Bone marrow (tissue), 2 donors: ENCODE data around the gene ZNF524.
"Not testable (repeated sequence)": the region's sequence is repeated elsewhere in the genome, so short reads cannot be mapped to it uniquely, and the experiment has no call there.

Source experiments
- DNase-seq, 2 donors: peaks; one replicate each; lab custom pipeline; 2025; lab: John Stamatoyannopoulos, UW

Gene ZNF524, protein sequence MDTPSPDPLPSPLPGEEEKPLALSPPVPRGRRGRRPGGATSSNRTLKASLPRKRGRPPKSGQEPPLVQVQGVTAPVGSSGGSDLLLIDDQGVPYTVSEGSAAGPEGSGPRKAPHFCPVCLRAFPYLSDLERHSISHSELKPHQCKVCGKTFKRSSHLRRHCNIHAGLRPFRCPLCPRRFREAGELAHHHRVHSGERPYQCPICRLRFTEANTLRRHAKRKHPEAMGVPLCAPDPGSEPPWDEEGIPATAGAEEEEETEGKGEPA

DNA sequence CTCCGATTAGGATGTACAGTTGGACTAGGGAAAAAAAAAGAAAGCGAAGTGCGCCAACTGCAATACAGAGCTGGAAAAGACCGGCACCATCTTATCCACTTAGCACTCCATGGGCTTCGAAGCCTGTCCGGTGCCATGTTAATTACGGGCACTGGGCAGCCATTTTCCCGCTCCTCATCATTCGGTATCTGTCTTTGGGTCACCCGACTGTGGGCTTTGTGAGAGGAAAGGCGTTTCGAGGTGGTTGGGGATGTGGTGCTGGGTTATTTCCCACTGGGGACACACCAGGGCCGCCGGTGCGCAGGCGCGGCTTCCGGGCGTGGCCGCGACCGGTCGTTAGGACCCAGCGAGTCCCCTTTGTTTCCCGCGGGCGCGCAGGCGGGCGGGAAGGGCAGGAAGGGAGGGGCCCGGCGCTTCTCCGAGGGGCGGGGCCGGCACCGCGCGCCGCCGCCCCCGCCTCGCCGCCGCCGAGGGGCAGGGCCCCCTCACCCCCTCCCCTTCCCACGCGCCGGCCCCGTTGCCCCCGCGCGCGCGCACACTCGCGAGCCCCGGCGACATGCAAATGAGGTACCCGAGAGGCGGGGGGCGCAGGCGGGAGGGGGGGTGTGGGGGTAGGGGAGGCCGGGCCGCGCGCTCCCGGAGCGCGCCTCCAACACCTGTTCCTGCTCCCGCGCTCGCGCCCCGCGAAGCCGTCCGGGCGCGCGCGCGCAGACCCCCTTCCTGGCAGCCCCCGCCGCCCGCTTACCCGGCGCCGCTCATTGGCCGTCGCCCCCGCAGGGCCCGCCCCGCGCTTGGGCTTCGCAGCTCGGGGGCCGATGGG lies at the start of gene ZNF524:
Gene ZNF524 (plus strand): TSS at position 447 of the 820 bp plus-strand sequence. CDS start 1,825 bp downstream, outside the sequence.
- peak; percentile 95 to 96 for DNase-seq

DNA sequence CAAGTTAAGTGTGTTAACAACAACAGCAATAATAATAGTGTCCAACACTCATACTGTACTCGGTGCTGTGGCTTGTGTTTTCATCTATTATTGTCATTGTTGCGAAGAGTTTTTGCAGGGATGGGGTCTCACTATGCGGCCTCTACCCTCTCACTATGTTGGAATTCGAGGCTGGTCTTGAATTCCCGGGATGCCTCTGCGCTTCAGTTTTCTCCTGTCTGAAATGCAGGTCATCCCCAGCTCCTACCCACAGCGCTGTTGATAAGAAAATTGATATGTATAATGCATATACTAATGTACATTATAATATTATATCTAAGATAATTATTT lies 49.8 kb upstream of the ZNF524 start:
- no peak for DNase-seq

DNA sequence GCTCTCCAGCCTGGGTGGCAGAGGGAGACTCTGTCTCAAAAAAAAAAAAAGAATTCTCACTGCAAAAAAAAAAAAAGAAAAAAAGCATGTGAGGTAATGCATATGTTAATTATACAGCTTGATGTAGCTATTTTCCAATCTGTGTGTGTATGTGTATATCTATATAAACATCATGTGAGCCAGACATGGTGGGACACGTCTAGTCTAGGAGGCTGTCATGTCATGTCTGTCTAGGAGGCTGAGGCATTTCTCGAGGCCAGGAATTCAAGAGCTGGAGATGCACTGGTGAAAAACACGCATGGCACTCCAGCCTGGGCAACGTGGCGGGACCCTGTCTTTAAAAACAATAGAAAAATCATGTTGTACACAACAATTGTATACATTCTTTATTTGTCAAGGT lies 47.9 kb upstream of the ZNF524 start:
- no peak for DNase-seq

DNA sequence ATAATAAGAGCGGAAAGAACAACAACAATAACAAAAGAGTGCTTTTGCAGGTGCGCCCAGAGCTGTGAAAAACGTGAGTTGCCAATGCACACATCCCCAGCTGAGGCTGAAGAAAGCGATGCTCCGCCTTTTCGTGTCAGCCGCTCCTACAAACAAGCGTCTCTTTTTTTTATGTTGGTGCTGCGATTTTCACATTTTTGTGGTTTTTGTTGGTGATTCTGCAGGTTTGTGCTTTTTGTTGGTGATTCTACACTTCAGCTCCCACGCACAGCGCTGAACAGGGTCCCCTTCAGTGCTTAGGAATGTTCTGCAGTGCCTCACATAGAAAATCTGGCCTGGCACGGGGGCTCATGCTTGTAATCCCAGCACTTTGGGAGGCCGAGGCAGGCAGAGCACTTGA lies 47.5 kb upstream of the ZNF524 start:
- no peak for DNase-seq

DNA sequence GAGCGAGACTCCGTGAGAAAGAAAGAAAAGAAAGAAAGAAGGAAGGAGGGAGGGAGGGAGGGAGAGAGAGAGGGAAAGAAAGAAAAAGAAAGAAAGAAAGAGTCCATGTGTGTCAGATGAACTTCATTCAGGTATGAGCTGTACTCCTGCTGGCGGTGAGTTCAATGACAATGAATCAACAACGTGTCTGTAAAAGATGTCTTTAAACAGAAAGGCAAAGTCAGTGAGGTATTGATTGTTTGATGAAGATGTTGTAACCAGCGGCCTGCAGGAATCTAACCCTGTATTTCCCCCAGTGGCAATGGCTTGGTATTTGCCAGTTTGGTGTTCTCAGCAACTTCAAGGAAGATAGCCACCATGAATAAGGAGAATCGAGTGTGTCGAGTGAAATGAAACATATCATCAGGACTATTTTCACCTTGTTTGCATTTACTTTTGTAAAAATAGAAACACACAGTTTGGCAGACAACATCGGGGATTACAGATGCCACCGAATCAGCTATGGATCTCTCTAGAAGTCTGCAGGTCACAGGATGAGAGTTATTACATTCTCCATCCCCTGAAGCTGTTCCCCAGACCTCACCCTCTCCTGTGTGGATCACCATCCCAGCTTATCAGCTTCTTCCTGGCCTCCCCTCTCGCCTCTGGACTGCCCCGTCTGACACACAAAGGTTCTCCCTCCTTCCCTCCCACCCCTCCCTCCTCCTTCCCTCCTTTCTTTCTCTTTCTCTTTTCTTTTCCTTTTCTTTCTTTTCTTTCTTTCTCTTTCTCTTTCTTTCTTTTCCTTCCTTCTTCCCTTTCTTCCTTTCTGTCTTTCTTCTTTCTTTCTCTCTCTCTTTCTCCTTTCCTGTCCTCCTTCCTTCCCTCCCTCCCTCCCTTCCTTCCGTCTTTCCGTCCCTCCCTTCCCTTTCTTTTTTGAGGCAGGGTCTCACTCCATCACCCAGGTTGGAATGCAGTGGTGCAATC lies 46.6 kb upstream of the ZNF524 start:
- no peak for DNase-seq

DNA sequence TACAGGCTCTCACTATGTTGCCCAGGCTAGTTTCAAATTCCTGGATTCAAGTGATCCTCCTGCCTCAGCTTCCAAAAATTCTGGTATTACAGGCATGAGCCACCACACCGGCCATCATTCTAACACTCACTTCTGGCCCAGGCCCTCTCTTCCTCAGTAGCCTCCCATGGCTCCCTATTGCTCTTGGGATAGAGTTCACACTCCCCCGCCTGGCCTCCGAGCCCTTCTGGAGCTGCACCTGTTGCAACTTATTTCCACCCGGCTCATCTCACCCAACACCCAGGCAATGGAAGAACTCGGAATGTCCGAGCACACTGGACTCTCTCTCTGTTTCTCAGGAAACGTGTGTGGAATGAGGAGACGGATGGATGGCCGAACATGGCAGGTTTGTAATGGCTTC lies 45.8 kb upstream of the ZNF524 start:
- DNase-seq, result no peak

DNA sequence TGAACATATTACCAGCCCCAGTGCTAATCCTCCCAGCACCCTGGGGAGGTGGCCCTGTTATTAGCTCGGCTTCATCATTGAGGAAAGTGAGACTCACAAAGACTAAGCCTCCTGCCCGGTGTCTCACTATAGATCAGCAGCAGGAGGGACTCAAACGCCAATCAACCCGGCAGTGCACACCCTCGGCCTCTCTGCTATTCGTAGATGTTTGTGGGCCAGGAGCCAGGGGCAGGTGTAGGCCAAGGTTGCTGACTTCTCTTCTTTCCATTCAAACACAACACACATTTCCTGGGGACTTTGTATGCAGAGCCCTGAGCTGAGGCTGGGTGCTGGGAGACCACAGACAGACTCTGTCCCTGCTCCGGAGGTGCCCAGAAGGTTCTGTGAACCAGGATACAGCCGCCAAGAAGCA lies 45.3 kb upstream of the ZNF524 start:
- no peak for DNase-seq

DNA sequence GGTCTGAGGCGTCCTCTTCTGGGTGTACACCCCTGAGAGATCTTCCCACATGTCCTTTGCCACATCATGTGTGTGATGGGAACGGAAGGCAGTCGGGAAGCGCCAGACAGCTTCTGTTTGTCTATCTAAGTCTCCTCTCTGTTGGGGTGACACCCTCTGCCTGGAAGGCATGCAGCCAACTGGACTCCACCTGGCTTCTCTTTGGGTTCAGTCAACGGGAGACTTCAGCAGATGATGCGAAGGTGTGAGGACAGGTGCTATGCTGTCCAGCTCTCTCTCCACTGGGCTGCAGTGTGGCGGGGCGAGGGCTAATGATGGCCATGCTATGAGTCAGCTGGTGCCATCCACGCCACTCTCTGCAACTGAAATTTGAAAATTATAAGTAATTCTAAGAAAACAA lies 40.4 kb upstream of the ZNF524 start:
- no peak for DNase-seq

DNA sequence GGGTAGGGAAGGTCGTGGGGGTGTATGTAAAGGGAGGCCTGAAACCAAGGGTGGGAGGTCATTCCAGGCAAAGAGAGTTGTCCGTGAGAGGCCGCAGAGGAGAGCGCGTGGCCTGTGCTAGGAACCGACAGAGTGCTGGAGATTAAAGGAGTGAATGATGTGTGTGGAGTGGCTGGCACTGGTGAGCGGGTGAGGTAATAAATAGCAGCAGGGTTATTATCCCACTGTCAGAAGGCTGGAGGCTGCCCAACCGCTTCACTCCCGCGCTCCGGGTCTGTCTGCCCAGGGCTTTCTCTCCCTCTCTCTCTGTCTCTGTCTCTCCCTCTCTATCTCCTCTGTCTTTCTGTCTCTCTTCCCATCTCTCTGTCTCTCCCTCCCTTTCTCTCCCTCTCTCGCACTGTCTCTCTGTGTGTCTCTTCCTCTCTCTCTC lies 36.8 kb upstream of the ZNF524 start:
- no peak for DNase-seq

DNA sequence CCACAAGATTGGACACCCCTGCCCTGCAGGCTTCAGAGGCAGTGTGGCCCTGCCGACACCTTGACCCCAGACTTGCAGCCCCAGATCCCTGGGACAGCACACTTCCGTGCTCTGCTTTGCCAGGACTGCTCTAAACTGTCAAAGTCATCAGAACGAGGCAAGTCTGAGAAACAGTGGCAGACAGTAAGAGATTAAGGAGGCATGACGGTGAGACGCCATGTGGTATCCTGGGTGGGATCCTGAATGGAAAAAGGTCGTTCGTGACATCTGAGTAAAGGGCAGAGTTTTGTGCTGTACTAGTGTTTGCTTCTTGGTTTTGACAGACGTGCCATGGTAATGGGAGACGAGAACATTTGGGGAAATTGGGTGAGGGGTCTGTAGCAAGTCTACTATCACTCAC lies 33.3 kb upstream of the ZNF524 start:
- DNase-seq, result no peak

DNA sequence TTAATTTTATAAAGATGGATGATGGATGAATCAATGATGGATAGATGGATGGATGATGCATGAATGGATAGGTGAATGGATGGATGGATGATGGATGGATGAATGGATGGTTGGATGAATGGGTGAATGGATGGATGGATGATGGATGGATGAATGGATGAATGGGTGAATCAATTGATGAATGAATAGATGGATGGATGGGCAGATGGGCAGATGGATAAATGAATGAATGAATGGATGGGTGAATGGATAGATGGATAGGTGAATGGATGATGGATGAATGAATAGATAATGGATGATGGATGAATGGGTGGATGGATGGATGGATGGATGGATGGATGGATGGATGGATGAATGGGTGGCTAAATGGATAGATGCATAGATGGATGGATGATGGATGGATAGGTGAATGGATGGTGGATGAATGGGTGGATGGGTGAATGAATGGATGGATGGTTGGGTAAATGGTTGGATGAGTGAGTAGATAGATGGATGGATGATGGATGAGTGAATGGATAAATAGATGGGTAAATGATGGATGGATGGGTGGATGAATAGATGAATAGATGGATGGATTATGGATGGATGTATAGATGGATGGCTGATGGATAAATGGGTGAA lies 32.3 kb upstream of the ZNF524 start:
- DNase-seq, result no peak

DNA sequence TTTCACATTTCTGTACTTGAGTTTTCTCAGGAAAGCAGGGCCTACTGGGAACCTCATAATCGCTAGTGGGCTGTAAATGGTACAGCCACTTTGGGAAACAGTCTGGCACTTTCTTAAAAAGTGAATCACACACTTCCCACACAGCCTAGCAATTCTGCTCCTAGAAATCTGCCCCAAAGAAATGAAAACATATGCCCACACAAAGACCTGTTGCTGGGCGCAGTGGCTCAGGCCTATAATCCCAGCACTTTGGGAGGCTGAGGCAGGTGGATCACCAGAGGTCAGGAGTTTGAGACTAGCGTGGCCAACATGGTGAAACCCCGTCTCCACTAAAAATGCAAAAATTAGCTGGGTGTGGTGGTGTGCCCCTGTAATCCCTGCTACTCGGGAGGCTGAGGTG lies 30.6 kb upstream of the ZNF524 start:
- DNase-seq, result not testable (repeated sequence)

DNA sequence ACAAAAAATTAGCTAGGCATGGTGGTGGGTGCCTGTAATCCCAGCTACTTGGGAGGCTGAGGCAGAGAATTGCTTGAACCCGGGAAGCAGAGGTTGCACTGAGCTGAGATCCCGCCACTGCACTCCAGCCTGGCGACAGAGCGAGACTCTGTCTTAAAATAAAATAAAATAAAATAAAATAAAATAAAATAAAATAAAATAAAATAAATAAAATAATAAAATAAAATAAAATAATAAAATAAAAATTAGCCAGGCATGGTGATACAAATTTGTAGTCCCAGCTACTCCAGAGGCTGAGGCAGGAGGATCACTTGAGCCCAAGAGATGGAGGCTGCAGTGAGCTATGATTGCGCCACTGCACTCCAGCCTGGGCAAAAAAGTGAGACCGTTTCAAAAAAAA lies 26.2 kb upstream of the ZNF524 start:
- DNase-seq, result not testable (repeated sequence)

DNA sequence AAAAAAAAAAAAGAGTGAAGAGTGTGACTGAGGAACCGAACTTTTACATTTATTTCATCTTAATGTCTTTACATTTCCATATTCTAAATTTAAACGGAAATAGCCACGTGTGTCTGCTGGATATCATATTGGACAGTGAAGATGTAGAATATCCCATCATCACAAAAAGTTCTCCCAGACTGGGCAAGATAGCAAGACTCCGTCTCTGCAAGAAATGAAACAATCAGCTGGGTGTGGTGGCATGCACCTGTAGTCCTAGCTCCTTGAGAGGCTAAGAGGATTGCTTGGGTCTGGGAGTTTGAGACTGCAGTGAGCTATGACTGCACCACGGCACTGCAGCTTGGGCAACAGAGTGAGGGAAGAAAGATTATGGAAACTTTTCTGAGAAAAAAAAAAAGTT lies 23.3 kb upstream of the ZNF524 start:
- no peak for DNase-seq

DNA sequence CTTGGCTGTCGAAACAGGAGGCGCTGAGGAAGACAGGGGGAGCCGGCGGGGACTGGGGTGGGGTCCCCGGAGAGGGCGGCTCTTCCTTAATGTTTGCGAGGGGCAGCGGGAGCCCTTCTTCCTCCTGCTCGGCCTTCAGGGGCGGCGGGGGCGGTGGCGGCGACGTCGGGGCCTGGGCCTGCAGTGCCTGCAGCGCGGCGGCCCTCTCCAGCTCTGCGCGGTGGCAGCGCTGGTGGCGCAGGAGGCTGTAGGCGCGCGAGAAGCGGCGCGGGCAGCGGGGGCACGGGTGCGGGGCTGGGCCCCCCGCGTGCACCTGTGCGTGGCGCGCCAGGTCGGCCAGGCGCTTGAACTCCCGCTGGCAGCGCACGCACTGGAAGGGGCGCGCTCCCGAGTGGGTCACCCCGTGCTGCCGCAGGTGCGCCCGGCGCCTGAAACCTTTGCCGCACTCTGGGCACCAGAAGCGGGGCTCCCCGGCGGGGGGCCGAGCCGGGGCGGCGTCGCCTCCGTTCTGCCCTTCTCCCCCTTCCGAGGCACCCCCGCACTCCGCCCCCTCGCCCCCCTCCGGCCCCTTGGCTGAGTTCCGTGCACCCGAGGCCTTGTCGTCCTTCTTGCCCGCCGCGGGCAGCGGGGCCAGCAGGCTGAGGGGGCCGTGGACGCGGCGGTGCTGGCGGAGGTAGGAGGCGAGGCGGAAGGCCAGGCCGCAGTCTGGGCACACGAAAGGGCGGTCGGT lies 21.9 kb upstream of the ZNF524 start:
- DNase-seq, result no peak

DNA sequence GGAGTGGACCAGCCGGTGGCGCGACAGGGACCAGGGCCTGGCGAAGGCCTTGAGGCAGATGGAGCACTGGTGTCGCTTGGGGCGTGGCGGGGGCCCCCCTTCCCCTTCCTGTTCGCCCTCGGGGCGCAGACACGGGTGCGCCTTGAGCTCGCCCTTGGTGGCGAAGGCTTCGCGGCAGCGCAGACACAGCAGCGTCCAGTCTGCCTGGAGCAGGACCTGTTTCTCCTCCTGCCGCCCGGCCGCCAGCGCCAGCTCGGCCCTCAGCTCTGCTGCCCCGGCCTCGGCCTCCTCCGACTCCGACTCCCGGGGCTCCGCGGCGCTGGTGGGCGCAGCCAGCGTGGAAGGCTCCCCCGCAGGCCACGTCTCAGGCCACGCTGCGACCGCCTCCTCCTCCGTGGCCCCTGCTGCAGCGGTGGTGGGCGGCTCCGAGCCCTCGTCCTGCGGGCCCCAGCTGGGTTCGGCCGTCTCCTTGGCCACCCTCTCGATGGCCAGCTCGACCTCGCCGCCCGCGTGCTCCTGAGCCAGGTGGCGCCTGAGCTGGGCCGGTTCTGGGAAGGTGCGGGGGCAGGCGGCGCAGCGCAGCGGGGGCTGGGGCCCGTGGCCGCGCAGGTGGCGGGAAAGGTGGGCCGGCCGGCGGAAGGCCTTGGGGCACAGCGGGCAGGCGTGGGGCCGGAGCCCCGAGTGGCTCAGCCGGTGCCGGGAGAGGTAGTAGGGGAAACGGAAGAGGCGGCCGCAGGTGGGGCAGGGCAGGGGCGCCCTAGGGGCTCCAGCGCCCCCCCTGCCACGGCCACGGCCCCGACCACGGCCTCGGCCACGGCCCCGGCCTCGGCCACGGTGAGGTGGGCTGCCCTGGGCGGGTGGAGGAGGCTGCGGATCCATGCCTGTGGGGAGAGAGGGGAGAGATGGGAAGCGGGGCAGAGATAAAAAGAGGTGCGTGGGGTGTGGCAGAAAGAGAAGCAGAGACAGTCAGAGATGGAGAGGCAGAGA lies 21.0 kb upstream of the ZNF524 start:
- no peak for DNase-seq

DNA sequence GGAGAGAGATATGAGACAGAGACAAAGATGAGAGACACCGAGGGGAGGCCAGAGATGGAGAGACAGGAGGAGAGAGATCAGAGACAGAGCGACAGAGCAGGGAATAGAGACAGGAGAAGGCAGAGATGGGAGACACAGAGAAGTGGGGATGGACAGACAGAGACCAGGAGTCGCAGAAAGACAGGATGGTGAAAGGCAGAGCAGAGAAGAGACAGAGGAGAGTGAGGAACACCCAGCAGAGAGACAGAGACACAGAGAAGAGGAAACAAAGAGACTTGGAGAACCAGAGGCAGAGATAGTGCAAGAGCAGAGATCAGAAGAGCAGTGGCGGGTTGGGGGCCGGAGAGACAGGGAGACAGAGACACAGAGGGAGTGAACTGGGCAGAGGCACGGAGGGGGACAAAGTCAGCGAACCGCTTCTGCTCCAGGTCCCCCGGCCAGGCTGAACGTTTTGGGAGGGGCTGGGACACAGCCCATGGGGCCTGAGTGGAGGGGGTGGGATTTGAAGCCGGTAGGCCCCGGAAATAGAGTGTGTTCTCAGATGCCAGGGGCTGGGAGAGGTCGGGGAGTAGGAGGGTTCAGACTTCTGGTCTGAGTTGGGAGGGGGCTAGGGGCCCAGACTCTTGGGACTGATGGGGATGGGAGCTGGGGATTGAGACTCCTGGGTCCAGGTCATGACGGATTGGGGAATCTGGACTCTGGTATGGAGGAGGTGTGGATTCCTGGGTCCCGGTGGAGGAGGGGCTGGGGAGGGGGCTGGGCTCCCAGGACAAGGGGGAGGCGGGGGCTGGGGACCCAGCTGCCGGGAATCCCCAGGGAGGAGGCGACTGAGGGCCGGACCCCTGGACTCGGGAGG lies 20.1 kb upstream of the ZNF524 start:
- no peak for DNase-seq

DNA sequence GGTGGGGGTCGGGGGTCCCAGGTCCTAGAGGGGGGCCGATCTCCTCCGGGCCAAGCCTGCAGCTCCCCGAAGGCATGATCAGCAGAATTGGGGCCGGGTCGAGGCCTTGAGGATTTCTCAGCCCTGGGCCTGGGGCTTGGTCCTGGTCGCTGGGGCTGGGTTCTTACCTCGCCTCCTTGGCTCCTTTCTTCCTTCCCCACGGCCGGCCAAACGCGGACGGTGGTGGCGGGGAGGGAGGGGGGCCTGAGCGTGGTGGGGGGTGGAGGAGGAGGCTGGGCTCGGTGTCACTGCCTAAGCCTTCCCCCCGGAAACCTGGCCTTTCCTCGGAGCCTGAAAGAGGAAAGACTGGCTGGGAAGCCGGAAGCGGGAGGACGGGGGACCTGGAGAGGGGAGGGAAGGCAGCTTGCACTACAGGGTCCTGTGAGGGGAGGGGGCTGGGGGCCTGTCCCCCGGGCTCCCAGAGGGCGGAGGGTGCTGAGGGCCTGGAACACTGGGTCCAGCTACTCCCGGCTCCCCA lies 19.4 kb upstream of the ZNF524 start, which contains the start of gene ZNF579:
Gene ZNF579 (minus strand): TSS at position 221 of the 517 bp plus-strand sequence. CDS start 1,209 bp downstream, outside the sequence.
- DNase-seq, result peak; percentile 29 to 54
